ENCODE measurements around the gene EPN1.

GRCh38 chr19:55654323-55654867 lies 20.6 kb upstream of the EPN1 start:
- no peak for TF ChIP-seq POLR2AphosphoS5 (IDR thresholded peaks at IDR 0.05; ENCODE audit: low read depth, low read length)
- no peak for TF ChIP-seq SPI1 (IDR thresholded peaks at IDR 0.05; ENCODE audit: low read depth, low read length)
- no peak for TF ChIP-seq PAX5 (IDR thresholded peaks at IDR 0.05; ENCODE audit: insufficient read depth, low read length, severe bottlenecking)
- TF ChIP-seq POLR2A (IDR thresholded peaks at IDR 0.05; ENCODE audit: low read depth, low read length), result no peak
